Motor neuron (in vitro differentiated cells): Measurements from ENCODE around the gene POU6F1. TPM values are rescaled to one million over a fixed set of nuclear protein-coding genes. Genes with fewer than 3 reads are reported as not detected.

Source experiments
- ATAC-seq, 8 experiments: fragments of 200-7000 bp; cut with Tn5 transposase; replicated peaks in 6 of 8; 2 replicates each; pipeline ENCODE4 v1.8.0; 2021; ENCODE audit warnings: mild to moderate bottlenecking in 8 of 8, moderate library complexity in 8 of 8
- H3K27ac ChIP-seq, 2 donors: fragments of 250-450 bp; sonication (Bioruptor Pico); 2 replicates each; pipeline ENCODE4 v1.9.0; 2021; ENCODE audit warnings: antibody characterized with exemption in 2 of 2, mild to moderate bottlenecking in 2 of 2, moderate library complexity in 1 of 2
- H3K4me1 ChIP-seq, 2 donors: fragments of 250-450 bp; sonication (Bioruptor Pico); replicated peaks in 1 of 2; 2 replicates each; pipeline ENCODE4 v1.6.1; 2021; ENCODE audit warnings: antibody characterized with exemption in 2 of 2, mild to moderate bottlenecking in 2 of 2, moderate library complexity in 1 of 2
- H3K4me3 ChIP-seq, 5 donors: fragments of 250-450 bp; sonication (Bioruptor Pico); 2 replicates each; pipeline ENCODE4 v1.9.0; 2021; ENCODE audit warnings: antibody characterized with exemption in 5 of 5, mild to moderate bottlenecking in 5 of 5, moderate library complexity in 4 of 5
- WGBS, 10 experiments: fragments of 450-650 bp; shearing (Covaris generic); methylation state at CpG; one replicate each; pipeline ENCODE4 v1.0.0; 2022; 5-methylcytosine and 5-hydroxymethylcytosine counted together
- in situ Hi-C, 9 experiments: fragments of 400-800 bp; cut with MboI; loops; one replicate each; pipeline ENCODE4 v1.15.0; 2021; ENCODE audit warnings: low sequenced_read_pairs in 9 of 9, low pct_unique_long_range_greater_than_20kb in 2 of 9; ENCODE audit not compliant: unreplicated experiment in 9 of 9
- total RNA-seq, 8 experiments: library from RNA; unstranded; fragments of 300-600 nt; gene quantifications; 2 replicates each; pipeline versions ENCODE4 v1.2.3 to v1.2.4, GENCODE V29; 2022

The POU6F1 gene
- total RNA-seq, 8 experiments from 2014 or later, result 3.2 to 28.7 (median 6.0) TPM

GRCh38 chr12:51163795-51164194 lies 54.1 kb downstream of the POU6F1 start:
- Histone ChIP-seq H3K27ac (no peak overlapping the region), H3K4me3 (no peak overlapping the region), H3K4me1 (no peaks in the 10 kb centered on the region)
- in situ Hi-C loops, result no loop called here
- no peak for ATAC-seq
- 64 to 100% (median 97%) methylated on average over 1 to 3 of the region's 3 CpGs; no CpG with 5 or more reads in 2 of the 10 experiments for WGBS, 10 experiments

- WGBS, 10 experiments, result 90 to 100% (median 98%) methylated on average over 1 to 6 of the region's 6 CpGs
- in situ Hi-C loops, result no loop called here
- no peaks in the 10 kb centered on the region for H3K4me1 ChIP-seq
- H3K4me3 ChIP-seq, result no peak overlapping the region
- no peak for ATAC-seq
- H3K27ac ChIP-seq, result no peak overlapping the region
Measured at GRCh38 chr12:51162217-51162616, 55.6 kb downstream of the POU6F1 start.

- no peak overlapping the region for H3K27ac ChIP-seq
- in situ Hi-C loops, result no loop called here
- no peak overlapping the region for H3K4me3 ChIP-seq
- peak in 4 of 8 experiments; percentile 12 to 74 (median 54) for ATAC-seq
- WGBS, 10 experiments, result 27 to 100% (median 85%) methylated on average over 1 to 8 of the region's 8 CpGs
- H3K4me1 ChIP-seq, result no peaks in the 10 kb centered on the region
Measured at GRCh38 chr12:51160814-51161459, 56.9 kb downstream of the POU6F1 start.

- H3K27ac ChIP-seq, result no peak overlapping the region
- H3K4me1 ChIP-seq, result no peaks in the 10 kb centered on the region
- in situ Hi-C loops, result no loop called here
- WGBS, 10 experiments, result 81 to 100% (median 96%) methylated on average over 2 to 3 of the region's 3 CpGs; no CpG with 5 or more reads in 1 of the 10 experiments
- peak in 3 of 8 experiments; percentile 73 to 94 (median 88) for ATAC-seq
- no peak overlapping the region for H3K4me3 ChIP-seq
Measured at GRCh38 chr12:51156245-51156765, 61.6 kb downstream of the POU6F1 start.

GRCh38 chr12:51152953-51153352 lies 64.9 kb downstream of the POU6F1 start:
- 92 to 100% (median 100%) methylated on average over 1 of the region's 1 CpG; no CpG with 5 or more reads in 7 of the 10 experiments for WGBS, 10 experiments
- H3K27ac ChIP-seq, result no peak overlapping the region
- H3K4me1 ChIP-seq, result no peaks in the 10 kb centered on the region
- no peak for ATAC-seq
- H3K4me3 ChIP-seq, result no peak overlapping the region
- in situ Hi-C loops, result no loop called here

GRCh38 chr12:51150777-51151176 lies 67.1 kb downstream of the POU6F1 start:
- no peak overlapping the region for H3K4me3 ChIP-seq
- 40 to 82% (median 57%) methylated on average over 2 to 3 of the region's 3 CpGs; no CpG with 5 or more reads in 2 of the 10 experiments for WGBS, 10 experiments
- in situ Hi-C loops, result no loop called here
- no peak overlapping the region for H3K27ac ChIP-seq
- ATAC-seq, result no peak
- H3K4me1 ChIP-seq, result no peaks in the 10 kb centered on the region

- WGBS, 10 experiments, result 86 to 92% (median 90%) methylated on average over 1 of the region's 1 CpG; no CpG with 5 or more reads in 7 of the 10 experiments
- in situ Hi-C loops, result no loop called here
- ATAC-seq, result no peak
- Histone ChIP-seq H3K4me1 (no peaks in the 10 kb centered on the region), H3K4me3 (no peak overlapping the region), H3K27ac (no peak overlapping the region)
Measured at GRCh38 chr12:51147309-51147708, 70.6 kb downstream of the POU6F1 start.

- in situ Hi-C loops, result no loop called here
- WGBS, 10 experiments, result 89 to 100% (median 93%) methylated on average over 2 to 3 of the region's 3 CpGs; no CpG with 5 or more reads in 5 of the 10 experiments
- no peak overlapping the region for H3K27ac ChIP-seq
- peak in 1 of 8 experiments; percentile 12 for ATAC-seq
- no peaks in the 10 kb centered on the region for H3K4me1 ChIP-seq
- no peak overlapping the region for H3K4me3 ChIP-seq
Measured at GRCh38 chr12:51139292-51139844, 78.5 kb downstream of the POU6F1 start.

Other genes with a start within 250 kb of the POU6F1 start
- 10 to 100 TPM; 20.6 to 55.2 (median 31.5) TPM for gene SLC11A2, start 191.7 kb downstream of the POU6F1 start, total RNA-seq
- gene LETMD1, start 169.7 kb downstream of the POU6F1 start, total RNA-seq, result 100 to 1,000 TPM in 2 of 8 experiments, 10 to 100 TPM in 6; 36.7 to 123 (median 75.9) TPM
- gene CSRNP2, start 134.5 kb downstream of the POU6F1 start, total RNA-seq, result 10 to 100 TPM; 18.5 to 50.3 (median 30.2) TPM
- 10 to 100 TPM; 11.3 to 54.6 (median 24.3) TPM for gene TFCP2, start 44.9 kb downstream of the POU6F1 start, total RNA-seq
- 100 to 1,000 TPM in 6 of 8 experiments, 10 to 100 TPM in 2; 71.0 to 185 (median 128) TPM for gene DAZAP2, start 20.8 kb upstream of the POU6F1 start, total RNA-seq
- 100 to 1,000 TPM in 1 of 8 experiments, 10 to 100 TPM in 2, 1 to 10 TPM in 4, under 1 TPM in 1; 0.79 to 110 (median 2.9) TPM for gene SMAGP, start 52.4 kb upstream of the POU6F1 start, total RNA-seq
- 1 to 10 TPM in 3 of 8 experiments, under 1 TPM in 2, not detected in 3; 0.14 to 3.0 (median 1.1) TPM for gene BIN2, start 106.1 kb upstream of the POU6F1 start, total RNA-seq
- not detected for gene CELA1, start 128.6 kb upstream of the POU6F1 start, total RNA-seq
- 10 to 100 TPM in 3 of 8 experiments, under 1 TPM in 2, not detected in 3; 0.07 to 91.6 (median 50.3) TPM for gene GALNT6, start 173.3 kb upstream of the POU6F1 start, total RNA-seq
- gene SLC4A8, start 206.8 kb upstream of the POU6F1 start, total RNA-seq, result 10 to 100 TPM in 5 of 8 experiments, 1 to 10 TPM in 3; 5.8 to 26.3 (median 19.8) TPM